Activated CD8-positive, alpha-beta memory T cell treated with anti-CD3 and anti-CD28 coated beads, Interleukin-2, amount 50 U/mL, for 4 hours (primary cell): ENCODE results near the gene TUBB8B.
"Not testable (repeated sequence)": the region's sequence is repeated elsewhere in the genome, so short reads cannot be mapped to it uniquely, and the experiment has no call there.

Source experiments
- DNase-seq: peaks from one replicate; pipeline ENCODE4 v3.0.0-alpha.2; 2020

The TUBB8B gene

DNA sequence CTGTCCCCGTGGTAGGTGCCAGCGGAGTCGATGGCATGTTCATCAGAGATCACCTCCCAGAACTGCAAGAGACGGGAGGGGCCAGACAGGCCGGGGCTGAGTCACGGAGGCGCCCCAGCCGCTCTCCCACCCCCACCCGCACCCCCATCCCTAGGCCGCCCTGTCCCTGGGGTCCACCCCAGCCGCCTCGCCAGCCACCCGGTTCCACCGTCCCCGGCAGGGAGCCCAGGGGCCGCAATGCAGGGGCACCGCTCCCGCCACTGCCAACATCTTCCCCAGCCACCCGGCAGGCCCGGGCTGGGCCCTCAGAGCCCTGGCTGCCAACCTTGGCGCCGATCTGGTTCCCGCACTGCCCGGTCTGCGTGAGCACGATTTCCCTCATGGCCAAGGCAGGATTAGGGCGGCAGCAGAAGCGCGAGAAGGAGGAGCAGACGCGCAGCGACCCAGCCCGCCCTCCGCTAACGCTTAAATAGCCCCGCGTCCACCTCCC is at the start of gene TUBB8B:
TUBB8B (minus strand) TSS at position 440 of the 490 bp plus-strand sequence; CDS start at position 382, 58 bp downstream.
- DNase-seq: not testable (repeated sequence)

GRCh38 chr18:97252-97914 is 48.0 kb upstream of the TUBB8B start:
- not testable (repeated sequence) for DNase-seq

- not testable (repeated sequence) for DNase-seq
Measured at GRCh38 chr18:96767-97131, 47.3 kb upstream of the TUBB8B start.

GRCh38 chr18:96101-96766 is 46.8 kb upstream of the TUBB8B start:
- not testable (repeated sequence) for DNase-seq

- DNase-seq: not testable (repeated sequence)
Measured at GRCh38 chr18:95580-95979, 46.2 kb upstream of the TUBB8B start.

- DNase-seq: not testable (repeated sequence)
Measured at GRCh38 chr18:93897-94408, 44.5 kb upstream of the TUBB8B start.

DNA sequence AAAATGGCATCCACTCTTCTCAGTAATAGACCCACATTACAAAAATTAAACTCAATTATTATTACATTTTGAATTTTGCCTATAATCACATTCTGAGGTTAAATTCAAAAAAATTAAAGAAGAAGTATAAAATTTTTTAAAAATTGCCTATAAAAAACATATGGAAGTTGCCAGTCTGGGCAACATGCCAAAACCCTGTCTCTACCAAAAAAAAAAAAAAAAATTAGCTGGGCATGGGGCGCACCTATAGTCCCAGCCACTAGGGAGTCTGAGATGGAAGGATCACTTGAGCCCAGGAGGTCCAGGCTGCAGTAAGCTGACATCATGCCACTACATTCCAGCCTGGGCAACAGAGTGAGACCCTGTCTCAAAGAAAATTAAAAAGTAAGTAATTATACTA is 42.1 kb upstream of the TUBB8B start:
- DNase-seq: not testable (repeated sequence)

GRCh38 chr18:90396-91193 is 41.2 kb upstream of the TUBB8B start:
- not testable (repeated sequence) for DNase-seq

DNA sequence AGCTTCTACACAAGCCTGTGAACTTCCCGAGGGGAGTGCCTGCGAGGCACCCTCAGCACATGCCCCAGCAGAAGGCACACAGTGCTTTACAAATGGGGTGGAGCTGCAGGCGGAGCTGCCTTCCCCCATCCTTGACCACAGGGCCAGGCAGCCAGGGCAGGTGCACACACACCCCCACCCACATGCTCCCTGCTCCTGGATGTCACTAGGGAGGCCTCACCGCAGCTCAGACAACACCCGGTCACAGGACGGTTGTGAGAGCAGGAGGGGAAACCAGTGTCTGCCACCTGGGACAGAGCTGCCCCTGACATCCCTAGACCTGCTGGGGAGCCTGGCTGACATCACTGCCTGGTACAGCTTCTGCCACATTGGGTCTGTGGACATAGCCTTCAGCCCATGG is 39.7 kb upstream of the TUBB8B start:
- not testable (repeated sequence) for DNase-seq

DNA sequence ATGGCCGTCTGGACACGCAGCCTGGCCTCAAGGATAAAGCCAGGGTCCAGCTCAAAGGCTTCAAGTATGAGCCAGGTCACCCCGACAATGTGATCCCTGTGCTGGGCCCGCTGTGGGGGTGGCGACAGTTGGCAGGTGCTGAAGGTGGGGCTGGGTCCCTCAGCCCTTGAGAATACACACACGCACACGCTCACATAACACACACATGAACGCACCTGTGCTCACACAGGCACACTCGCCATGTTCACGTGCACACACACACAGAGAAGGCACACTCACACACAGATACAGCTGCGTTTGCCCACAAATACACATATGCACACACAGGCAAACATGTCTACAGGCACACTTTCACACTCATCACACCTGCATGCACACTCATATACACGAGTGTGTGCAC is 35.4 kb upstream of the TUBB8B start:
- not testable (repeated sequence) for DNase-seq

DNA sequence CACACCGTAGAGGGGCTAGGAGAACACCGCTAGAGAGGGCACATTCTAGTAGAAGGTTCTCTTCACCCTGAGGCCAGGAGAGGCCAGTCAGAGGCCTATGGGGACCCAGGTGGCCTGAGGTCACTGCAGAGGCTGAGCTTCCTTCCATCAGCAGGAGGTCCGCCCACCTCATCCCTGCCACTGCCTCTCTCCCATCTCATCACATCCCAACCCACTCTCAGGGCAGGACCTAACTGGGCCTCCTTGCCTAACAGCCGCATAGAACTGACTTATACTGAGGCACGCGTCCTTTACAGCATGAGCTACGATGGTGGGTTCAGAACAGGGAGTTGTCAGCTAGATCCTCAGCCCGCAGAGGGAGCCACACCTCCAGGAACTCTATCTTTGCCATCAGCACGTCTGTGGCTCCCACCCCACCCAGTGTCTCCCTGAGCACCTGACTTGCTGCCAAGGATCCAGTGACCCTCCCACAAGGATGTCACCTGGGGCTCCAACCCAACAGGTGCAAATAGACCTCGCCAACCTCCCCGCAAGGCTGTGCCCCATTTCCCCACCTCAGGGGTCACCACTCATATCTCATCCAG is 33.3 kb upstream of the TUBB8B start:
- DNase-seq: not testable (repeated sequence)

DNA sequence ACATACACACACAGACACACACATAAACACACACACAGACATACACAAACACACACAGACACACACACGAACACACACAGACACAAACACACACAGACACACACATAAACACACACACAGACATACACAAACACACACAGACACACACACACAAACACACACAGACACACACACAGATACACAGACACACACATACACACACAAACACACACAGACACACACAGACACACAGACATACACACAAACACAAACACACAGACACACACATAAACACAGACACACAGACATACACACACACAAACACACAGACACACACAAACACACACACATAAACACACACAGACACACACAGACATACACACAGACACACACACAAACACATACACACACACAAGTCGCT is 31.5 kb upstream of the TUBB8B start:
- DNase-seq: not testable (repeated sequence)

DNA sequence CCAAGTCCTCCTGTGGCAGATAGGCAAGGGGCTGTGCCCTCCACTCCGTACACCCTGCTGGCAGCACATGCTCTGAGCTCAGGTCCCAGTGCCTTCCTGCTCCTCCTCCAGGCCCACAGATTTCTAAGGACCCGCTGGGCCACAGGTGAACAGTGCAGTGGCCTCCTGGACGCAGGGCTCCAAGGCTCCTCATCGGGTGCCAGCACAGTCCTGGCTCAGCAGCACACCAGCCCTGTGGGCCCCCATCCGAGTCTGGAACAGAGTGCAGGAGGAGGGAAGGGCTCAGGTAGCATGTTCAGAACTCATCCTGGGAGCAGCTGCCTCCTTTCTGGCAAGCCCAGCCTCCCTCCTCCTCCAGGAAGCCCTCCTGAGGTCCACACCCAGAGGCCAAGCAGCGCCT is 30.8 kb upstream of the TUBB8B start:
- not testable (repeated sequence) for DNase-seq

GRCh38 chr18:75525-76160 is 26.2 kb upstream of the TUBB8B start:
- not testable (repeated sequence) for DNase-seq

- DNase-seq: not testable (repeated sequence)
Measured at GRCh38 chr18:73181-73777, 23.9 kb upstream of the TUBB8B start.

DNA sequence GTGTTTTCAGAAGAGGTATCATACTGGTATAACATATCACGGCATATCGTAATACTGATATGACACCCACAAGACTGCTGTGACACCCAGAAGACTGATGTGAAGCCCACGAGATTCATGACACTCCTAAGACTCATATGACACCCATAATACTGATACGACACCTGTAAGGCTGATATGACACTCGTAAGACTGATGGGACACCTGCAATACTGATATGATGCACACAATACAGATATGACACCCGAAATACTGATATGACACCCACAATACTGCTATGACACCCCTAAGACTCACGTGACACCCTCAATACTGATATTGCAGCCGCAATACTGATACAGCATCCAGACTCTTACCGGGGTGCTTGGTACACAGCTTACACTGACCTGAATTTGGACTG is 18.3 kb upstream of the TUBB8B start:
- DNase-seq: not testable (repeated sequence)

- DNase-seq: not testable (repeated sequence)
Measured at GRCh38 chr18:64279-64678, 14.9 kb upstream of the TUBB8B start.

- not testable (repeated sequence) for DNase-seq
Measured at GRCh38 chr18:63656-64055, 14.2 kb upstream of the TUBB8B start.

DNA sequence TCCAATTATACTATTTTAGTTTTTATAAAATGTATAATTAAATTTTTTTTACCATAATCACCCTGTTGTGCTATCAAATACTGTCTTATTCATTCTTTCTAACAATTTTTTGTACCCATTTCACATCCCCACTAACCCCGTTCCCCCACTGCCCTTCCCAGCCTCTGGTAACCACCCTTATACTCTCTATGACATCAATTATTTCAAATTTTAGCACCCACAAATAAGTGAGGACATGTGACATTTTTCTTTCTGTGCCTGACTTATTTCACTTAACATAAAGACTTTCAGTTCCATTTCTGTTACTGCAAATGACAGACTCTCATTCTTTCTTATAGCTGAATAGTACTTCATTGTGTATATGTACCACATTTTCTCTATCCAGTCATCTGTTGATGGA is 5.0 kb upstream of the TUBB8B start:
- DNase-seq: not testable (repeated sequence)

DNA sequence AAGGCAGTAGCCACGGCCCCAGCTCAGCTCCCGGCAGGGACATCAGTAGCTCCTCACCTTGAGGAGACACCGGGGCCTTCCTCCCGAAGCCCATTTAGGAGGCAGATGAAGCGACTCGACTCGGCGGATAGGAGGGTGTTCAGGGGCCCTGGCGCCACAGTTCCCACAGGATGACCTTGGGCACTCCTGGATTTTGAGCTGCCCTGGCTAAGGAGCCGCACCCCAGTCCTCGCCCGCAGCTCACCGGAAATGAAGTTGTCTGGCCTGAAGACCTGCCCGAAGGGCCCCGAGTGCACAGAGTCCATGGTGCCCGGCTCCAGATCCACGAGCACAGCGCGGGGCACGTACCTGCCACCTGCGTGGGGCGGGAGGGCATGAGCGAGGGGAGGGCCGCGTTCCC is 719 bp downstream of the TUBB8B start:
- not testable (repeated sequence) for DNase-seq

- DNase-seq: not testable (repeated sequence)
Measured at GRCh38 chr18:13177-13576, 36.2 kb downstream of the TUBB8B start.

GRCh38 chr18:12773-13172 is 36.6 kb downstream of the TUBB8B start:
- DNase-seq: not testable (repeated sequence)
